Body of pancreas (tissue), 4 donors: ENCODE data around the gene NMUR2. TPM values are rescaled to one million over a fixed set of nuclear protein-coding genes. Genes with fewer than 3 reads are reported as not detected.

Experiments used
- ATAC-seq: fragments of 150-250 bp; one replicate; pipeline ENCODE4 v1.9.1; 2016
- DNase-seq, 4 donors: peaks; one replicate each; pipeline ENCODE4 v3.0.0-alpha.2; 2019
- H3K27ac ChIP-seq, 4 donors: fragments of 200-600 bp; sonication (generic); 1 replicate in 3 of 4; 2 replicates in 1 of 4; pipeline versions ENCODE4 v1.5.1 to v1.6.1; 2016 to 2019; ENCODE audit warnings: mild to moderate bottlenecking in 1 of 4, mixed read lengths in 1 of 4, moderate library complexity in 1 of 4
- H3K27me3 ChIP-seq, 2 donors: fragments of 200-600 bp; sonication (generic); one replicate each; pipeline ENCODE4 v1.6.0; 2016; ENCODE audit warnings: mild to moderate bottlenecking in 1 of 2
- H3K36me3 ChIP-seq, 2 donors: fragments of 200-600 bp; sonication (generic); replicated peaks in 1 of 2; 2 replicates each; pipeline ENCODE4 v1.5.1; 2016; ENCODE audit warnings: low read depth in 2 of 2; ENCODE audit not compliant: insufficient read depth in 1 of 2
- H3K4me1 ChIP-seq: fragments of 200-600 bp; sonication (generic); one replicate; pipeline ENCODE4 v1.6.0; 2016
- H3K4me3 ChIP-seq, 2 donors: fragments of 200-600 bp; sonication (generic); 1 replicate in 1 of 2; 2 replicates in 1 of 2; pipeline ENCODE4 v1.5.1; 2016 to 2019
- H3K9me3 ChIP-seq, 3 donors: fragments of 200-600 bp; sonication (generic); 1 replicate in 2 of 3; 2 replicates in 1 of 3; pipeline ENCODE4 v1.5.1; 2016
- CTCF ChIP-seq, 7 experiments: fragments of 450-650 bp in 4 of 7; fragments of 200-600 bp in 3 of 7; sonication (generic) in 3 of 7; IDR thresholded peaks; one replicate each; pipeline ENCODE4 v1.5.1; 2016 to 2019; ENCODE audit warnings: antibody characterized with exemption in 7 of 7
- POLR2A ChIP-seq, 3 donors: fragments of 450-650 bp; IDR thresholded peaks; one replicate each; pipeline ENCODE4 v1.6.1; 2016; ENCODE audit warnings: antibody characterized with exemption in 3 of 3, mild to moderate bottlenecking in 2 of 3
- WGBS, 2 donors: methylation state at CpG; one replicate each; pipeline ENCODE4 v1.1.5; 2017; 5-methylcytosine and 5-hydroxymethylcytosine counted together
- intact Hi-C: fragments of 100-400 bp; cut with DNase I; formaldehyde crosslinking; loops from one replicate; pipeline ENCODE4 v1.15.1; 2023
- total RNA-seq, 2 donors: library from RNA; depleted of rRNA; stranded (reverse); fragments of >200 nt; gene quantifications; one replicate each; pipeline ENCODE4 v1.1.0, GENCODE V29; 2016

Gene NMUR2
- total RNA-seq, 2 donors from 2014 or later = not detected

DNA sequence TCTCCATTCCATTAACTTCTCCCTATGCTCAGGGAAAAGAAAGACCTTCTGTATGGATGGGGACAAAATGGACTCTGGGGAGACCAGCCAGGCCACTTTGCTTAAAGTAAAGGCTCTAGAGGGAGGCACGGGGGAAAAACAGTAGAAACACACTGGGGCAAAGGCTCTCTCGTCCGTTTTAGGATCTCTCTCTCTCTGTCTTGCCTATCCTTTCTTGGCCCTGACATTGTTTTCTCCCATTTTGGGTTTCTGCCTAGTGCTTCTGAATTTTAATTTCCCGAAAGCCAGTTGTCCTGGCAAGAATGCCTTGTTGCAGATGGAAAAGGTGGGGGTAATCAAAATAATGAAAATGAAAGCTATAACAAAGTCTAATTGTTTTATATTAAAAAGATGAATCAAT is 28.2 kb downstream of the NMUR2 start:
- H3K27me3 ChIP-seq = no peaks in the 10 kb centered on the region
- H3K9me3 ChIP-seq = no peaks in the 10 kb centered on the region
- no peak overlapping the region for H3K27ac ChIP-seq
- H3K36me3 ChIP-seq = no peaks in the 10 kb centered on the region
- intact Hi-C loops = no loop called here
- TF ChIP-seq POLR2A (IDR thresholded peaks at IDR 0.05) (no peak), CTCF (IDR thresholded peaks at IDR 0.05) (no peak)
- 53 to 55% methylated on average over 4 of the region's 4 CpGs for WGBS, 2 donors
- no peaks in the 10 kb centered on the region for H3K4me1 ChIP-seq
- no peak overlapping the region for H3K4me3 ChIP-seq
- DNase-seq = no peak
- no peak for ATAC-seq

GRCh38 chr5:152374711-152375275 is 30.3 kb downstream of the NMUR2 start:
- Histone ChIP-seq H3K36me3 (no peaks in the 10 kb centered on the region), H3K9me3 (no peaks in the 10 kb centered on the region), H3K27ac (no peak overlapping the region), H3K4me3 (no peak overlapping the region), H3K27me3 (no peaks in the 10 kb centered on the region), H3K4me1 (no peaks in the 10 kb centered on the region)
- no peak for DNase-seq
- ATAC-seq = no peak
- TF ChIP-seq POLR2A (IDR thresholded peaks at IDR 0.05) = no peak
- no peak for TF ChIP-seq CTCF (IDR thresholded peaks at IDR 0.05)
- 35 to 56% methylated on average over 1 of the region's 1 CpG for WGBS, 2 donors
- intact Hi-C loops = no loop called here

- DNase-seq (no peak), ATAC-seq (no peak)
- intact Hi-C loops = no loop called here
- no peak for TF ChIP-seq CTCF (IDR thresholded peaks at IDR 0.05)
- no peak for TF ChIP-seq POLR2A (IDR thresholded peaks at IDR 0.05)
- no peaks in the 10 kb centered on the region for H3K36me3 ChIP-seq
- no peaks in the 10 kb centered on the region for H3K4me1 ChIP-seq
- no peak overlapping the region for H3K4me3 ChIP-seq
- H3K27me3 ChIP-seq = no peaks in the 10 kb centered on the region
- WGBS, 2 donors = 54% methylated on average over 1 of the region's 1 CpG
- no peak overlapping the region for H3K27ac ChIP-seq
- H3K9me3 ChIP-seq = no peaks in the 10 kb centered on the region
These were observed 32.2 kb downstream of the NMUR2 start for GRCh38 chr5:152372875-152373274.

GRCh38 chr5:152369298-152369697 is 35.8 kb downstream of the NMUR2 start:
- intact Hi-C loops = no loop called here

More at GRCh38 chr5:152369298-152369697, 35.8 kb downstream of the NMUR2 start:
- no peak overlapping the region for H3K4me3 ChIP-seq
- no peaks in the 10 kb centered on the region for H3K36me3 ChIP-seq
- no peaks in the 10 kb centered on the region for H3K4me1 ChIP-seq
- no peaks in the 10 kb centered on the region for H3K27me3 ChIP-seq
- TF ChIP-seq POLR2A (IDR thresholded peaks at IDR 0.05) = no peak
- TF ChIP-seq CTCF (IDR thresholded peaks at IDR 0.05) = no peak
- ATAC-seq (no peak), DNase-seq (no peak)
- no peaks in the 10 kb centered on the region for H3K9me3 ChIP-seq
- no peak overlapping the region for H3K27ac ChIP-seq
